GM23248 (cell line): ENCODE results near the gene DRP2.

ENCODE experiments used
- EZH2 ChIP-seq: fragments of 200-600 bp; sonication (generic); IDR thresholded peaks from 2 replicates; pipeline ENCODE4 v1.6.1; 2018; ENCODE audit warnings: antibody characterized with exemption, mild to moderate bottlenecking; ENCODE audit not compliant: insufficient read depth, poor library complexity, severe bottlenecking
- EZH2phosphoT487 ChIP-seq: fragments of 200-600 bp; sonication (generic); IDR thresholded peaks from 2 replicates; pipeline ENCODE4 v1.6.1; 2018; ENCODE audit warnings: antibody characterized with exemption, moderate library complexity, mild to moderate bottlenecking, low read depth; ENCODE audit not compliant: insufficient read depth

- TF ChIP-seq EZH2 (no peak), EZH2phosphoT487 (no peak)
These were observed 15.7 kb upstream of the DRP2 start for GRCh38 chrX:101203761-101204351.
